ENCODE measurements around the gene CHD8. TPM values are rescaled to one million over a fixed set of nuclear protein-coding genes. Genes with fewer than 3 reads are reported as not detected.

The CHD8 gene
- polyA plus RNA-seq, 3 donors, result 8.2 to 34.2 (median 15.1) TPM

DNA sequence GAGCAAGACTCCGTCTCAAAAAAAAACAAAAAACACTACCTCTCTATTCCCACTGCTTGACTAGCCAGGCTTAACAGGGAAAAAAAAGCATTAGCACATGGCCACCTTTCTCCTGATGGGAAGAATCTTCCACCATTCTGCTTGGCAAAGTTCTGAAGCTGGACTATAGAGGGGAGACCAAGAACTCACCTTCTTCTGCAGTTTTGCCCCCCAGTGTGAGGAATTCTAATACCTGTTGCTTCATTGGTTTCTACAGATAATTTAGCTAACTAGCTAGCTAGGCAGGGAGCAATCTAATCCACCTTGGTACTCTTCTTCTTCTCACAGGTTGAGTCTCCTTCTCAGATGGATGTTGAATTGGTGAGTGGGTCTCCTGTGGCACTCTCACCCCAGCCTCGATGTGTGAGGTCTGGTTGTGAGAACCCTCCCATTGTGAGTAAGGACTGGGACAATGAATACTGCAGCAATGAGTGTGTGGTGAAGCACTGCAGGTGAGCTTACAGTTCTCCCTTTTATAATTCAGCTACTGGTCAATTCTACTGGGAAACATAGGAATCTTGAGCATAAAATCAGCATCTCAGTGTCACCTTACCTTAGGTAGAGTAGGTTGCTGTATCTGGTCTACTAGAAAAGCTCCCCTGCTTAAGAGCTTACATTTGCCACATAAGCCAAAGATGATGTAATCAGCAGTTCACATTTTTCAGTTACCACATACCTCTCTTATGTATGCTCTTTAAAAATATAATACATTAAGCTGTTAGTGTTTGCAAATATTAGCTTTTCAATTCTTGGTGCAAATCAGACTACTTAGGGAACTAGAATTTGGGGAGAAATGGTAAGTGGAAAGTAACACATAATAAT, 39.2 kb upstream of the CHD8 start:
- H3K9me3 Mint-ChIP-seq, result no peaks in the 10 kb centered on the region
- no peak for DNase-seq
- H3K27me3 ChIP-seq (ENCODE audit: control insufficient read depth in 2 of 2, insufficient read depth in 2 of 2, low read length in 2 of 2), result no peaks in the 10 kb centered on the region
- H4K20me1 ChIP-seq (ENCODE audit: insufficient read depth, low read length), result peaks cover 8% of the 10 kb centered on the region
- no peaks in the 10 kb centered on the region for H3K9me3 ChIP-seq (replicated peaks in 1 of 2; ENCODE audit: control insufficient read depth in 1 of 2, insufficient read depth in 1 of 2, low read length in 2 of 2)
- no peak overlapping the region for H2AFZ ChIP-seq (ENCODE audit: insufficient read depth, low read depth, low read length, poor library complexity, severe bottlenecking)
- peaks cover 0 to 2% (median 2%) of the 10 kb centered on the region in 3 donors for H3K27me3 Mint-ChIP-seq (ENCODE audit: low read depth in 3 of 3)
- peak overlapping the region in 4 of 7 donors; percentile 24 to 85 (median 59) for H3K27ac Mint-ChIP-seq
- intact Hi-C loops (cut with micrococcal nuclease), result loop anchor here in 1 of 2 donors (5.0 kb wide), 1 partner anchor 62 kb away; no protein-coding TSS in a partner anchor
- no peak overlapping the region for H3K9ac ChIP-seq (ENCODE audit: insufficient read depth, low read length, poor library complexity, severe bottlenecking)
- peaks cover 73 to 98% of the 10 kb centered on the region in 2 donors for H3K36me3 Mint-ChIP-seq
- WGBS (ENCODE audit: insufficient coverage), result no CpG with 5 or more reads among the region's 2 CpGs
- no peak overlapping the region for H3K4me2 ChIP-seq (replicated peaks; ENCODE audit: extremely low read depth, low read length, poor library complexity, severe bottlenecking)
- no peak overlapping the region for H3K4me3 Mint-ChIP-seq
- peaks cover 84 to 97% of the 10 kb centered on the region in 2 donors for H3K36me3 ChIP-seq (replicated peaks in 1 of 2; ENCODE audit: control insufficient read depth in 1 of 2, insufficient read depth in 2 of 2, low read length in 2 of 2)
- no peaks in the 10 kb centered on the region for H3K4me1 Mint-ChIP-seq
- TF ChIP-seq, protein P1, sequence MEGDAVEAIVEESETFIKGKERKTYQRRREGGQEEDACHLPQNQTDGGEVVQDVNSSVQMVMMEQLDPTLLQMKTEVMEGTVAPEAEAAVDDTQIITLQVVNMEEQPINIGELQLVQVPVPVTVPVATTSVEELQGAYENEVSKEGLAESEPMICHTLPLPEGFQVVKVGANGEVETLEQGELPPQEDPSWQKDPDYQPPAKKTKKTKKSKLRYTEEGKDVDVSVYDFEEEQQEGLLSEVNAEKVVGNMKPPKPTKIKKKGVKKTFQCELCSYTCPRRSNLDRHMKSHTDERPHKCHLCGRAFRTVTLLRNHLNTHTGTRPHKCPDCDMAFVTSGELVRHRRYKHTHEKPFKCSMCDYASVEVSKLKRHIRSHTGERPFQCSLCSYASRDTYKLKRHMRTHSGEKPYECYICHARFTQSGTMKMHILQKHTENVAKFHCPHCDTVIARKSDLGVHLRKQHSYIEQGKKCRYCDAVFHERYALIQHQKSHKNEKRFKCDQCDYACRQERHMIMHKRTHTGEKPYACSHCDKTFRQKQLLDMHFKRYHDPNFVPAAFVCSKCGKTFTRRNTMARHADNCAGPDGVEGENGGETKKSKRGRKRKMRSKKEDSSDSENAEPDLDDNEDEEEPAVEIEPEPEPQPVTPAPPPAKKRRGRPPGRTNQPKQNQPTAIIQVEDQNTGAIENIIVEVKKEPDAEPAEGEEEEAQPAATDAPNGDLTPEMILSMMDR (IDR thresholded peaks at IDR 0.05), result no peak
- no peak overlapping the region for H3K4me3 ChIP-seq (replicated peaks in 1 of 3; ENCODE audit: low read depth in 2 of 3, low read length in 3 of 3)
- no peaks in the 10 kb centered on the region for H3K4me1 ChIP-seq (ENCODE audit: control insufficient read depth in 1 of 2, insufficient read depth in 2 of 2, low read length in 2 of 2)
- no peak overlapping the region for H3K27ac ChIP-seq (ENCODE audit: low read depth in 1 of 2, low read length in 2 of 2)
- peaks cover 5% of the 10 kb centered on the region for H3K79me2 ChIP-seq (ENCODE audit: insufficient read depth, low read length)

DNA sequence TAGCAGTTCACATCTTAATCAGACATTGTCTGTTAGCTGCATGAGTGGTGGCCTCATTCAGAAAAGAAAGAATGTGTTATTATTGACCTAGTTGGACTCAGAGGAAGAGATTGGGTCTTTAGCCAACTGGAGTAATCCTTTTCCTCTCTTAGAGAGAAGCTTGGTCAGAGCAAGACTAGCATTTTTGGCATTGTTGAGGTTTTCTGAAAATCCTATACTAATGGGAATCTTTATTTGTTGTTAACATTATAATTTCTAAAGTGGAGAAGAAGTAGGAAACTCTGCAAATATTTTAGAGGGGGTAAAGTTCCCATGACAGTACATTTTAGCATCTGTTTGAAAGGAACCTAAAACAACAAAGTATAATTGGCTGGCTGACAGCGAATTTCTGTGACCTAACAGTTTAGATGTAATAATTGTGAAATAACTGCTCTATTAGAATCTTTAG, 30.7 kb upstream of the CHD8 start:
- peaks cover 51 to 81% of the 10 kb centered on the region in 2 donors for H3K36me3 Mint-ChIP-seq
- intact Hi-C loops (cut with micrococcal nuclease), result no loop called here
- Histone ChIP-seq H3K4me1 (ENCODE audit: control insufficient read depth in 1 of 2, insufficient read depth in 2 of 2, low read length in 2 of 2) (no peaks in the 10 kb centered on the region), H3K27ac (ENCODE audit: low read depth in 1 of 2, low read length in 2 of 2) (no peak overlapping the region), H3K79me2 (ENCODE audit: insufficient read depth, low read length) (peaks cover 36% of the 10 kb centered on the region), H2AFZ (ENCODE audit: insufficient read depth, low read depth, low read length, poor library complexity, severe bottlenecking) (no peak overlapping the region), H3K9me3 (replicated peaks in 1 of 2; ENCODE audit: control insufficient read depth in 1 of 2, insufficient read depth in 1 of 2, low read length in 2 of 2) (no peaks in the 10 kb centered on the region), H3K4me2 (replicated peaks; ENCODE audit: extremely low read depth, low read length, poor library complexity, severe bottlenecking) (no peak overlapping the region), H3K4me3 (replicated peaks in 1 of 3; ENCODE audit: low read depth in 2 of 3, low read length in 3 of 3) (no peak overlapping the region), H3K36me3 (replicated peaks in 1 of 2; ENCODE audit: control insufficient read depth in 1 of 2, insufficient read depth in 2 of 2, low read length in 2 of 2) (peaks cover 50 to 78% of the 10 kb centered on the region in 2 donors), H4K20me1 (ENCODE audit: insufficient read depth, low read length) (peaks cover 31% of the 10 kb centered on the region), H3K9ac (ENCODE audit: insufficient read depth, low read length, poor library complexity, severe bottlenecking) (no peak overlapping the region), H3K27me3 (ENCODE audit: control insufficient read depth in 2 of 2, insufficient read depth in 2 of 2, low read length in 2 of 2) (no peaks in the 10 kb centered on the region)
- H3K9me3 Mint-ChIP-seq, result no peaks in the 10 kb centered on the region
- H3K27me3 Mint-ChIP-seq (ENCODE audit: low read depth in 3 of 3), result no peaks in the 10 kb centered on the region
- H3K27ac Mint-ChIP-seq, result peak overlapping the region in 1 of 7 donors; percentile 15
- TF ChIP-seq, protein P1 (IDR thresholded peaks at IDR 0.05), result no peak
- H3K4me3 Mint-ChIP-seq, result no peak overlapping the region
- H3K4me1 Mint-ChIP-seq, result peaks cover 2% of the 10 kb centered on the region
- no CpG with 5 or more reads among the region's 1 CpG for WGBS (ENCODE audit: insufficient coverage)
- DNase-seq, result no peak

All from CD14-positive monocyte (primary cell).